RWPE1 (cell line): Measurements from ENCODE around the gene WDR36.

Experiments
- CTCF ChIA-PET: fragments of 350-600 bp; sonication (Branson Sonifier 250); formaldehyde crosslinking; extraction: SDS; loops from one replicate; lab custom pipeline; 2021; lab: Yijun Ruan, JAX
- POLR2A ChIA-PET: fragments of 400-600 bp; formaldehyde crosslinking; extraction: SDS; loops from one replicate; lab custom pipeline; 2020; ENCODE audit warnings: antibody characterized with exemption; ENCODE audit not compliant: low non-redundant PET; lab: Yijun Ruan, JAX
- DNase-seq: peaks from one replicate; pipeline ENCODE4 v3.0.0; 2012; ENCODE audit warnings: low spot score
- H3K27ac ChIP-seq: fragments of 450-650 bp; 2 replicates; pipeline ENCODE4 v1.5.1; 2017
- CTCF ChIP-seq: fragments of 450-650 bp; conservative IDR thresholded peaks from 2 replicates; pipeline ENCODE4 v1.5.1; 2017; ENCODE audit warnings: low read depth, mild to moderate bottlenecking

Gene WDR36

GRCh38 chr5:111172504-111172903 is 80.4 kb downstream of the WDR36 start:
- peak; percentile 23 for DNase-seq
- no peak for TF ChIP-seq CTCF
- ChIA-PET POLR2A (no interaction called here), CTCF (interaction anchor here (0.9 to 1.4 kb wide), 2 partner anchors 95 to 106 kb away, joined by 3 read pairs; no protein-coding TSS in a partner anchor)
- no peak overlapping the region for H3K27ac ChIP-seq

- CTCF ChIA-PET = no interaction called here
- POLR2A ChIA-PET = no interaction called here
- no peak for DNase-seq
These were observed 81.3 kb downstream of the WDR36 start for GRCh38 chr5:111173476-111173875.

More at GRCh38 chr5:111173476-111173875, 81.3 kb downstream of the WDR36 start:
- no peak for TF ChIP-seq CTCF
- H3K27ac ChIP-seq = no peak overlapping the region
